ENCODE measurements around the gene RAB3B. TPM values are rescaled to one million over a fixed set of nuclear protein-coding genes. Genes with fewer than 3 reads are reported as not detected.
"Not testable (repeated sequence)": the region's sequence is repeated elsewhere in the genome, so short reads cannot be mapped to it uniquely, and the experiment has no call there.

RAB3B gene, protein sequence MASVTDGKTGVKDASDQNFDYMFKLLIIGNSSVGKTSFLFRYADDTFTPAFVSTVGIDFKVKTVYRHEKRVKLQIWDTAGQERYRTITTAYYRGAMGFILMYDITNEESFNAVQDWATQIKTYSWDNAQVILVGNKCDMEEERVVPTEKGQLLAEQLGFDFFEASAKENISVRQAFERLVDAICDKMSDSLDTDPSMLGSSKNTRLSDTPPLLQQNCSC
- under 1 TPM; under 0.01 to 0.02 TPM for polyA plus RNA-seq

DNA sequence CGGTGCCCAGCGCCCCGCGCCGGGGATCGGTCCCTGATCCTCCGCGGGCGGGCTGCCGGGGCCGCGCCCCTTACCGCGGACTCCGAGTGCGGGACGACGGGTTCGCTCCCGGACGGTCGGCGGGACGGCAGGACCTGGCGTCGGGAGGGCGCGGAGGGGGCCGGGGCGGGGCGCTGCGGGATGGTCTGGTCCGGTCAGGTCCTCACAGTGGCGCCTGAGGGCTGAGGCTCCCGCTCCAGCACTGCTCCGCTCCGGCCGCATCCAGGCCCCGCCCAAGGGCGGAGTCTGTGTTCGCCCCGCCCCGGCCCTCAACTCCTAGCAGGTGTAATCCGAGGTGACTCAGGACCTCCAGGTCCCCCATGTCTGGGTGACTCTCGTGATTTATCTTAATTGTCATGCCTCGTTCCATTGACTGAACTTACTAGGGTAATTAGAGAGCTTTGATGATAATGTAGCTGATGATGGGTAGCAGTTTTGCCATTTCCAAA, at the start of gene RAB3B:
Gene RAB3B, minus strand, starts transcription at position 223 of the 488 bp plus-strand sequence. CDS start 13,583 bp downstream, outside the sequence.
- no peaks in the 10 kb centered on the region for H3K36me3 ChIP-seq (ENCODE audit: control insufficient read depth in 2 of 2, insufficient read depth in 2 of 2, low read length in 1 of 2)
- H3K27me3 ChIP-seq (ENCODE audit: control insufficient read depth in 1 of 2, insufficient read depth in 2 of 2, low read length in 2 of 2) = peaks cover 0 to 3% of the 10 kb centered on the region in 2 donors
- peak within 1 kb of the TSS; percentile 25 to 46 for H3K4me3 ChIP-seq (ENCODE audit: low read depth in 1 of 2, low read length in 2 of 2)
- no peaks in the 10 kb centered on the region for H3K4me1 ChIP-seq (ENCODE audit: control insufficient read depth in 2 of 2, insufficient read depth in 2 of 2, low read length in 1 of 2)
- 1% methylated on average over 38 to 46 of the region's 46 CpGs for WGBS, 2 donors
- peaks cover 0 to 3% of the 10 kb centered on the region in 2 donors for H3K9me3 ChIP-seq (ENCODE audit: control insufficient read depth in 2 of 2, insufficient read depth in 1 of 2, low read depth in 1 of 2, low read length in 1 of 2)
- no peak within 1 kb of the TSS for H3K27ac ChIP-seq (ENCODE audit: low read depth in 2 of 2, low read length in 1 of 2)

DNA sequence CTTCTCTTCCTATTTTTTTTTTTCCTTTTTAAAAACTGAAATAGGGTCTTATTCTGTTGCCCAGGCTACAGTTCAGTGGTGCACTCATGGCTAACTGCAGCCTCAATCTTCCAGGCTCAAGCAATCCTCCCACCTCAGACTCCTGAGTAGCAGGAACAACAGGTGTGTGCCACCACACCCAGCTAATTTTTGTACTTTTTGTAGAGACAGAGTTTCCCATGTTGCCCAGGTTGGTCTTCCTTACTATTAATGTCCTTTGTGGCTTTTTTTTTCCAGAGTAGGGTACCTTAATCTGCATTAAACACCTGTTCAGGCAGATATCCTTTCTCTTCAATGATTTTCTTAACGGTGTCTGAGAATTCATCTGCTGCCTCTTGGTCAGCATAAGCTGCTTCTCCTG, 47.4 kb upstream of the RAB3B start:
- Histone ChIP-seq H3K27me3 (ENCODE audit: control insufficient read depth in 1 of 2, insufficient read depth in 2 of 2, low read length in 2 of 2) (no peaks in the 10 kb centered on the region), H3K27ac (ENCODE audit: low read depth in 2 of 2, low read length in 1 of 2) (no peak overlapping the region), H3K4me3 (ENCODE audit: low read depth in 1 of 2, low read length in 2 of 2) (no peak overlapping the region), H3K9me3 (ENCODE audit: control insufficient read depth in 2 of 2, insufficient read depth in 1 of 2, low read depth in 1 of 2, low read length in 1 of 2) (no peaks in the 10 kb centered on the region), H3K4me1 (ENCODE audit: control insufficient read depth in 2 of 2, insufficient read depth in 2 of 2, low read length in 1 of 2) (no peaks in the 10 kb centered on the region), H3K36me3 (ENCODE audit: control insufficient read depth in 2 of 2, insufficient read depth in 2 of 2, low read length in 1 of 2) (peaks cover 2 to 3% of the 10 kb centered on the region in 2 donors)
- 80 to 99% methylated on average over 1 of the region's 1 CpG for WGBS, 2 donors

DNA sequence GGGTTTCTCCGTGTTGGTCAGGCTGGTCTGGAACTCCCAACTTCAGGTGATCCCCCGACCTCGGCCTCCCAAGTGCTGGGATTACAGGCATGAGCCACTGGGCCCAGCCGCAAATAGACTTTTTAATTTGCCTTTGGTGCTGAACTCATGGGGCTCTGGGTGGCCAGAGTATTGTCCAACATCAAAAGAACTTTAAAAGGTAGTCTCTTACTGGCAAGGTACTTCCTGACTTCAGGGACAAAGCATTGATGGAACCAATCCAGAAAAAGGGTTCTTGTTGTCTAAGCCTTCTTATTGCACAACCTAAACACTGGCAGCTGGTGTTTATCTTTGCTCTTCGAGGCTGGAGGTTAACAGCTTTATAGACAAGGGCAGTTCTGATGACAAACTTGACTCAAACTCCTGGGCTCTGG, 46.9 kb upstream of the RAB3B start:
- Histone ChIP-seq H3K9me3 (ENCODE audit: control insufficient read depth in 2 of 2, insufficient read depth in 1 of 2, low read depth in 1 of 2, low read length in 1 of 2) (no peaks in the 10 kb centered on the region), H3K36me3 (ENCODE audit: control insufficient read depth in 2 of 2, insufficient read depth in 2 of 2, low read length in 1 of 2) (peaks cover 2 to 3% of the 10 kb centered on the region in 2 donors), H3K4me1 (ENCODE audit: control insufficient read depth in 2 of 2, insufficient read depth in 2 of 2, low read length in 1 of 2) (peaks cover 0 to 2% of the 10 kb centered on the region in 2 donors), H3K4me3 (ENCODE audit: low read depth in 1 of 2, low read length in 2 of 2) (no peak overlapping the region), H3K27me3 (ENCODE audit: control insufficient read depth in 1 of 2, insufficient read depth in 2 of 2, low read length in 2 of 2) (no peaks in the 10 kb centered on the region), H3K27ac (ENCODE audit: low read depth in 2 of 2, low read length in 1 of 2) (no peak overlapping the region)
- 80 to 81% methylated on average over 5 of the region's 5 CpGs for WGBS, 2 donors

DNA sequence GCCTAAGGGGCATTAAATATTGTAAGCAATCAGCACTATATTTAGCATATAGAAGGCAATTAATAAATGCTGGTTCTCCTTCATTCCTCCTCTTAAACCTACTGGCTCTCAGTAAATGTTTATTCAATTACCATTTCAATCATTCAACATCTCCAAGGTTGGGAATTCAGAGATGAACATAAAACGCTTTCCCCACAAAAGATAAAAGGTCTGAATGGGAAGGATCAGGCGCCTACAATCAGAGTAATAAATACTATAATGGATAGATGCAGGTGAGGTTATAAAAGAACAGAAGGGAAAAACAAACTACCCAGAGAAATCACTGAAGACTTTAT, 43.5 kb upstream of the RAB3B start:
- H3K4me3 ChIP-seq (ENCODE audit: low read depth in 1 of 2, low read length in 2 of 2) = peak overlapping the region in 1 of 2 donors; percentile 87

DNA sequence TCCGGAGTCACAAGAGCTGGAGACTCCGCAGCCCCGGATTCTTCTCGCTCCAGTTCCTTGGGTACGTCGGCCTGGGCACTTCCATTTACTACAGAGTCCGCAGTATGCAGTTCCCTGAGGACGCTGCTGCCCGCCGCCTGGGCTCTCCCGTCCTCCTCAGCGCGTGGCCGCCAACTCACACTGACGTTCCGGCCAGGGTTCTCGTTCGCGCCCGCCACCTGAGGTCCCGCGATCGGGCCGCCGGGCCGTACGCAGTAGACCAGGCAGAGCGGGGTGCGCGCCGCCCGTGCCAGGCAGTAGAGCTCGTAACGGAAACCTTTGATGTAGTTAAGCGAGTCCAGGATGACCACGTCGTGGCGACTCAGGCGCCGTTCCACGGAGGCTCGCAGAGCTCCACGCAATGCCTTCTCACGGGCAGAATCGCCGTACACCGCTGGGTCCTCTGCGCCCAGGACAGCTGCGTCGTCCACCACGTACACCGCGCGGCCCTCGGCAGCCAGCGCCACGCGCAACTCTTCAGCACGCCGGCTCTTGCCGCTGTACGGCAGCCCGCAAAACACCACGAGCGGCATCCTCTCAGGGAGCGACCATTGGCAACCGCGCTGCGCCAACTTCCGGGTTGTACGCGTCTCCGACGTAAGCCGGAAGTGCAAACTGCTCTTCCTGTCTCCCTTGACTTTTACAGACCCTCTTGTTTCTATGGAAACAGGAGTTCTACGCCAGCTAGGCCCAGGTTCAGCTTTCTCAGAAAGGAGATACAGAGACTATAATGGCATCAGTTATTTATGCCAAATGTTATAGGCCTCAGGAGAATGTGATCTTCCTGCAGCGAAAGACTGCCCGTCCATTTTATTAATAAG, 42.9 kb upstream of the RAB3B start, which contains the start of gene KTI12:
Gene KTI12, minus strand, starts transcription at position 621 of the 860 bp plus-strand sequence. Its CDS starts 49 bp downstream, at position 572.
- H3K4me1 ChIP-seq (ENCODE audit: control insufficient read depth in 2 of 2, insufficient read depth in 2 of 2, low read length in 1 of 2) = peaks cover 3 to 4% of the 10 kb centered on the region in 2 donors
- no peaks in the 10 kb centered on the region for H3K36me3 ChIP-seq (ENCODE audit: control insufficient read depth in 2 of 2, insufficient read depth in 2 of 2, low read length in 1 of 2)
- peak within 1 kb of the TSS; percentile 76 to 95 for H3K27ac ChIP-seq (ENCODE audit: low read depth in 2 of 2, low read length in 1 of 2)
- peak within 1 kb of the TSS; percentile 80 to 87 for H3K4me3 ChIP-seq (ENCODE audit: low read depth in 1 of 2, low read length in 2 of 2)
- 2 to 3% methylated on average over 78 of the region's 78 CpGs for WGBS, 2 donors
- no peaks in the 10 kb centered on the region for H3K27me3 ChIP-seq (ENCODE audit: control insufficient read depth in 1 of 2, insufficient read depth in 2 of 2, low read length in 2 of 2)
- H3K9me3 ChIP-seq (ENCODE audit: control insufficient read depth in 2 of 2, insufficient read depth in 1 of 2, low read depth in 1 of 2, low read length in 1 of 2) = no peaks in the 10 kb centered on the region

More for the DNA sequence above, 43.5 kb upstream of the RAB3B start:
- H3K9me3 ChIP-seq (ENCODE audit: control insufficient read depth in 2 of 2, insufficient read depth in 1 of 2, low read depth in 1 of 2, low read length in 1 of 2) = no peaks in the 10 kb centered on the region
- H3K36me3 ChIP-seq (ENCODE audit: control insufficient read depth in 2 of 2, insufficient read depth in 2 of 2, low read length in 1 of 2) = no peaks in the 10 kb centered on the region
- peaks cover 3 to 4% of the 10 kb centered on the region in 2 donors for H3K4me1 ChIP-seq (ENCODE audit: control insufficient read depth in 2 of 2, insufficient read depth in 2 of 2, low read length in 1 of 2)
- H3K27me3 ChIP-seq (ENCODE audit: control insufficient read depth in 1 of 2, insufficient read depth in 2 of 2, low read length in 2 of 2) = no peaks in the 10 kb centered on the region
- peak overlapping the region in 1 of 2 donors; percentile 76 for H3K27ac ChIP-seq (ENCODE audit: low read depth in 2 of 2, low read length in 1 of 2)
- 90 to 98% methylated on average over 2 of the region's 2 CpGs for WGBS, 2 donors

DNA sequence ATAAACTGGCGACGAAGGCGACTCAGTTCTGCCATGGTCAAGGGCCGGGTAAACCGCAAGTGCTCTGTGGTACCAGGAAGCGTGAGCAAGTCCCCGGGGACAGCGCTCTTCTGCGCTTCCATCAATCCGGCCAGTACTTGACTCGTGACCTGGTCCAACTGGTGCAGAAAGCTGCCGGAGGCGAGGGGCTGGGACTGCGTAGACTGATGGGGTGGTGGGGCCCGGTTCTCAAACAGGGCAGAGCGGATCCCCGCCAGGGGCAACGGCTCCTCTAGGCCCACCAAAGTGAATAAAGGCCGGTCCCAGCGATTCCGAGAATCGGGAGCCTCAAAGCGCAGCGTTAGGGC, 42.3 kb upstream of the RAB3B start:
- Histone ChIP-seq H3K9me3 (ENCODE audit: control insufficient read depth in 2 of 2, insufficient read depth in 1 of 2, low read depth in 1 of 2, low read length in 1 of 2) (no peaks in the 10 kb centered on the region), H3K4me1 (ENCODE audit: control insufficient read depth in 2 of 2, insufficient read depth in 2 of 2, low read length in 1 of 2) (peaks cover 3 to 4% of the 10 kb centered on the region in 2 donors), H3K36me3 (ENCODE audit: control insufficient read depth in 2 of 2, insufficient read depth in 2 of 2, low read length in 1 of 2) (no peaks in the 10 kb centered on the region), H3K27me3 (ENCODE audit: control insufficient read depth in 1 of 2, insufficient read depth in 2 of 2, low read length in 2 of 2) (no peaks in the 10 kb centered on the region), H3K4me3 (ENCODE audit: low read depth in 1 of 2, low read length in 2 of 2) (peak overlapping the region; percentile 80 to 87), H3K27ac (ENCODE audit: low read depth in 2 of 2, low read length in 1 of 2) (peak overlapping the region; percentile 76 to 95)
- WGBS, 2 donors = 4% methylated on average over 24 of the region's 24 CpGs

DNA sequence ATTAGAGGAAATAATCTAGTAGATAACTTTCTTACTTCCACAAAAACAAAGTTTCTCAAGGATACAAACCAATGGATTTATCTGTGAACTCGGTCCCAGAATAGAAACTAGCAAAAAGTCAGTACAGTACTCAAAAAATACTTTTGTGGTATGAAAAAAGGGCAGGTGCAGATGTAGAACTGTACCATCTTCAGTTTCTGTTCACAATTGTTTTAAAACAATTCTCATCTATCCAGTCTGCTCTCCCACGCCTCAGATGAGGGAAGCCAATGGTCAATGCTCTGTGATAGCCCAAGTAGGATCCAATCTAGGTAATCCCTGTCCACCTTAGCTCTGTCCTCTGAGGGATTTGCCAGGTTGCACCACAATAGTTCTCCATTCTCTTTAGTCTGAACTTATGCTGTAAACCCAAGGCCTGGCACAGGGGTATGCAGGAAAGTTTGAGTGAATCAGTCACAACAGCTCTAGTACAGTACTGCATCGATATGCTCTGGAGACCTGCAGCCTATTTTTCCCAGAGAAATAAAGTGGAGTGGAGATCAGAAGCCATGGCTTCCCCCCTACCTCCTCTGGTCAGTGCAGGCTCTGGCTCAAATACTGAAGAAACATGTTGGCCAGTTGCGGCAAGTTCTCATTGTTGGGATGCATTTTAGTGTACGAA, 41.8 kb upstream of the RAB3B start:
- Histone ChIP-seq H3K27me3 (ENCODE audit: control insufficient read depth in 1 of 2, insufficient read depth in 2 of 2, low read length in 2 of 2) (no peaks in the 10 kb centered on the region), H3K4me3 (ENCODE audit: low read depth in 1 of 2, low read length in 2 of 2) (peak overlapping the region; percentile 80 to 87), H3K27ac (ENCODE audit: low read depth in 2 of 2, low read length in 1 of 2) (peak overlapping the region; percentile 9 to 76), H3K4me1 (ENCODE audit: control insufficient read depth in 2 of 2, insufficient read depth in 2 of 2, low read length in 1 of 2) (peaks cover 3 to 4% of the 10 kb centered on the region in 2 donors), H3K36me3 (ENCODE audit: control insufficient read depth in 2 of 2, insufficient read depth in 2 of 2, low read length in 1 of 2) (no peaks in the 10 kb centered on the region), H3K9me3 (ENCODE audit: control insufficient read depth in 2 of 2, insufficient read depth in 1 of 2, low read depth in 1 of 2, low read length in 1 of 2) (no peaks in the 10 kb centered on the region)
- WGBS, 2 donors = 43 to 49% methylated on average over 5 of the region's 5 CpGs

DNA sequence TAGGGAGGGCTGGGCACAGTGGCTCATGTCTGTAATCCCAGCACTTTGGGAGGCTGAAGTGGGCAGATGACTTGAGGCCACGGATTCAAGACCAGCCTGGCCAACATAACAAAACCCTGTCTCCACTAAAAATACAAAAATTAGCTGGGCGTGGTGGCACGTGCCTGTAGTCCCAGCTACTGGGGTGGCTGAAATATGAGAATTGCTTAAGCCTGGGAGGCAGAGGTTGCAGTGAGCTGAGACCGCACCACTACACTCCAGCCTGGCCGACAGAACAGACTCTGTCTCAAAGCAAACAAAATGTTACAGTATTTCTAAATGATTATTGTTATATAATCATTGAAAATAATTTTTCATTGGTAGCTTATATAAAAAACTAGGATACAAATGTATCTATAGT, 38.3 kb upstream of the RAB3B start:
- not testable (repeated sequence) for H3K4me1 ChIP-seq (ENCODE audit: control insufficient read depth in 2 of 2, insufficient read depth in 2 of 2, low read length in 1 of 2); H3K27ac ChIP-seq (ENCODE audit: low read depth in 2 of 2, low read length in 1 of 2); H3K27me3 ChIP-seq (ENCODE audit: control insufficient read depth in 1 of 2, insufficient read depth in 2 of 2, low read length in 2 of 2); H3K9me3 ChIP-seq (ENCODE audit: control insufficient read depth in 2 of 2, insufficient read depth in 1 of 2, low read depth in 1 of 2, low read length in 1 of 2); H3K4me3 ChIP-seq (ENCODE audit: low read depth in 1 of 2, low read length in 2 of 2); H3K36me3 ChIP-seq (ENCODE audit: control insufficient read depth in 2 of 2, insufficient read depth in 2 of 2, low read length in 1 of 2)
- 68 to 86% methylated on average over 5 of the region's 5 CpGs for WGBS, 2 donors

DNA sequence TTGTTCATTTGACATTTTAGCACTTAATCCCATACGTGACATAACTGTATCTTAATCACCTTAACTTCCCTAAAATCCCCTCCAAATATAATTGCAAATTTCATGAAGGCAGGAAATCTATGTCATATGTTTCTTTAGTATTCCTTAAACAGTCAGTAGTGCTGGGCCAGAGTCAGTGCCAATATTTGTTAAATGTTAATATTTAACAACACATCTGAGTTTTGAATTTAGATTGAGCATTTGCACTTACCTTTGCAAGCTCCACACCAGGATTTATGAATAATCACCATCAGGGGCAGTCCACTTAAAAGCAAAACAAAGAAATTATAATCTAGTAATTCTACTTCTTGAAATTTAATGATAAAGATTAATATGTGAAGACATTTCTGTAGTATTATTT, 37.8 kb upstream of the RAB3B start:
- no peak overlapping the region for H3K27ac ChIP-seq (ENCODE audit: low read depth in 2 of 2, low read length in 1 of 2)
- 63 to 89% methylated on average over 1 of the region's 1 CpG for WGBS, 2 donors
- H3K36me3 ChIP-seq (ENCODE audit: control insufficient read depth in 2 of 2, insufficient read depth in 2 of 2, low read length in 1 of 2) = peaks cover 0 to 2% of the 10 kb centered on the region in 2 donors
- no peaks in the 10 kb centered on the region for H3K27me3 ChIP-seq (ENCODE audit: control insufficient read depth in 1 of 2, insufficient read depth in 2 of 2, low read length in 2 of 2)
- H3K4me3 ChIP-seq (ENCODE audit: low read depth in 1 of 2, low read length in 2 of 2) = no peak overlapping the region
- no peaks in the 10 kb centered on the region for H3K9me3 ChIP-seq (ENCODE audit: control insufficient read depth in 2 of 2, insufficient read depth in 1 of 2, low read depth in 1 of 2, low read length in 1 of 2)
- peaks cover 3 to 4% of the 10 kb centered on the region in 2 donors for H3K4me1 ChIP-seq (ENCODE audit: control insufficient read depth in 2 of 2, insufficient read depth in 2 of 2, low read length in 1 of 2)

Measured in esophagus (tissue), 2 donors.